C4-2B (cell line): Measurements from ENCODE around the gene ARFRP1.

Experiments
- H3K27ac ChIP-seq: fragments of 450-650 bp; 2 replicates; pipeline ENCODE4 v1.5.1; 2017
- CTCF ChIP-seq: fragments of 450-650 bp; conservative IDR thresholded peaks from 2 replicates; pipeline ENCODE4 v1.5.1; 2017; ENCODE audit warnings: mild to moderate bottlenecking
- ZFX ChIP-seq: fragments of 450-650 bp; IDR thresholded peaks from 2 replicates; pipeline ENCODE4 v1.6.1; 2017

The ARFRP1 gene

GRCh38 chr20:63738687-63739129 is 30.9 kb upstream of the ARFRP1 start:
- peak overlapping the region; percentile 68 for H3K27ac ChIP-seq
- TF ChIP-seq CTCF (no peak), ZFX (no peak)

GRCh38 chr20:63737945-63738686 is 30.3 kb upstream of the ARFRP1 start:
- TF ChIP-seq ZFX (no peak), CTCF (no peak)
- H3K27ac ChIP-seq = peak overlapping the region; percentile 68; the same call in 1 of the 2 replicates

- H3K27ac ChIP-seq = no peak overlapping the region
- TF ChIP-seq ZFX (no peak), CTCF (no peak)
These were observed 29.8 kb upstream of the ARFRP1 start for GRCh38 chr20:63737695-63737944.

GRCh38 chr20:63736893-63737694 is 29.3 kb upstream of the ARFRP1 start:
- TF ChIP-seq ZFX (no peak), CTCF (no peak)
- no peak overlapping the region for H3K27ac ChIP-seq

GRCh38 chr20:63735859-63736718 is 28.3 kb upstream of the ARFRP1 start, which contains the start of gene LIME1:
Gene LIME1, plus strand, starts transcription at chr20:63736664. Its CDS starts 886 bp downstream, at chr20:63737550.
- H3K27ac ChIP-seq = no peak within 1 kb of the TSS
- TF ChIP-seq CTCF (no peak), ZFX (no peak)

- no peak for TF ChIP-seq CTCF
- no peak for TF ChIP-seq ZFX
- H3K27ac ChIP-seq = no peak overlapping the region
These were observed 27.4 kb upstream of the ARFRP1 start for GRCh38 chr20:63734946-63735858.
